GM12865 (cell line): ENCODE data around the gene YPEL2.

Experiments used
- DNase-seq: peaks from one replicate; pipeline ENCODE4 v3.0.0; 2010; ENCODE audit warnings: low read depth
- H3K4me3 ChIP-seq: 2 replicates; pipeline ENCODE4 v1.5.1; 2011; ENCODE audit warnings: mild to moderate bottlenecking, low read depth, low read length, control low read depth
- TF ChIP-seq, protein P1 (sequence below): IDR thresholded peaks from 2 replicates; pipeline ENCODE4 v1.5.1; 2011; ENCODE audit warnings: low read length, control low read depth, low read depth, inconsistent platforms; ENCODE audit not compliant: insufficient read depth; ENCODE audit errors: missing control alignments

The YPEL2 gene

DNA sequence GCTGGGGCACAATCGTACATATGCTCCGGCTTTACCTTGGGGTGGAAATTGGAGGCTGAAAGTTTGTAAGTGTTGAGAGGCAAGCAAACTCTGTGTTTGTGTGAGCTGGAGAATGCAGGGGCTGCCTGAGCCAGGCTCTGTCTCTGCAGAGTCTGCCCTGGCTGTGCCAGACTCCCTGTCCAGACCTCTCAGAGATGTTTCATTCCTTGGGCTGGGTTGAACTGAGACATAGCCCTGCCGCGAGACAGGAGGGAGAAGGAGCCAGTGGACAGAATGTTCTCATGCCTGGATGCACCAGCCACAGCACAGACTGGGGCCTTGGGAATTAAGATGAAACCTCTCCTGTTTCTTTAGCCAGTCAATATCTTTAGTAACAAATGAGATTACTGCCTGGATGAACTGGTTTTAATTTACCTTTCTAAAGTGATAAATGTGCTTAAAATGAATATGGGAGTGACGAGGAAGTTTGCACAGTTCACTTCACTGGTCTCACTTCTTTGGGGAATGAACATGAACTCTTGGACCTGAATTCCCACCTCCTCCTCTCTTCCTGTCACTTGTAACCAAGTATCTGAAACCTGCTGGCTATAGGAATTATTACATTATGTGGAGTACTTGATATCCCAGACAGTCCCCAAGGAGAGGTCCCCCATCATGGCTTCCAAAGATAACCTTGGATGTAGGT is 40.1 kb downstream of the YPEL2 start:
- H3K4me3 ChIP-seq, result 0 out of 2 replicates have a peak overlapping the region, but pooled peaks have one; percentile 16

DNA sequence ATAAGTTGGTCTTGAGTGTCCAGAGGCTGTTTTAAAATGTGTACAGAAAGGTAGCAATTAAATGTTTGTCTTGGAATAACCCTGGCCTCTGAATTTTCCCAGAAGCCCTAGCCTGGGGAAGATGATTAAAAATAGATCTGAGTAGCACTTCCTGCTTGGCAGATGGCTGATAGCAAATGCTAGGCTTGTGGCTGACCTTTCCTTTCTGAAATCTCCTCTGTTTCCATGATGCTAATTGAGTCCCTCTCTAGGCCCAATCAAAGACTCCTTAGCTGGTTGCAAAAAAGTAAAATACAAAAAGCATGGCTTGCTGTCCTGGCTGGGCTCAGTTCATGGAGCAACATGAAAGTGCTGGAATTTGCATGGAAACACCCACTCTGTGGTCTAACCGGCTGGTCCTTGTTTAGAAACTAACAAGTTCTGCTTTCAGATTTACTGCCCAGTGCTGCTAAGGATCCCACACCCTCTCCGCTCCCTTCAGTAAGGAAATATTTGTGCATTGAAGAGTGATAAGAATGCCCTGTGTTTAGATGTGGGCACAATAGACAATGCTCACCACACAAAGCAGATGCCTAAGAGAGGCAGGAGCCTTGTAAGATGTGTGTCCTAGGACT is 40.8 kb downstream of the YPEL2 start:
- peak; percentile 78 for DNase-seq
- TF ChIP-seq, protein P1, sequence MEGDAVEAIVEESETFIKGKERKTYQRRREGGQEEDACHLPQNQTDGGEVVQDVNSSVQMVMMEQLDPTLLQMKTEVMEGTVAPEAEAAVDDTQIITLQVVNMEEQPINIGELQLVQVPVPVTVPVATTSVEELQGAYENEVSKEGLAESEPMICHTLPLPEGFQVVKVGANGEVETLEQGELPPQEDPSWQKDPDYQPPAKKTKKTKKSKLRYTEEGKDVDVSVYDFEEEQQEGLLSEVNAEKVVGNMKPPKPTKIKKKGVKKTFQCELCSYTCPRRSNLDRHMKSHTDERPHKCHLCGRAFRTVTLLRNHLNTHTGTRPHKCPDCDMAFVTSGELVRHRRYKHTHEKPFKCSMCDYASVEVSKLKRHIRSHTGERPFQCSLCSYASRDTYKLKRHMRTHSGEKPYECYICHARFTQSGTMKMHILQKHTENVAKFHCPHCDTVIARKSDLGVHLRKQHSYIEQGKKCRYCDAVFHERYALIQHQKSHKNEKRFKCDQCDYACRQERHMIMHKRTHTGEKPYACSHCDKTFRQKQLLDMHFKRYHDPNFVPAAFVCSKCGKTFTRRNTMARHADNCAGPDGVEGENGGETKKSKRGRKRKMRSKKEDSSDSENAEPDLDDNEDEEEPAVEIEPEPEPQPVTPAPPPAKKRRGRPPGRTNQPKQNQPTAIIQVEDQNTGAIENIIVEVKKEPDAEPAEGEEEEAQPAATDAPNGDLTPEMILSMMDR, result no peak

More for the DNA sequence above, 40.1 kb downstream of the YPEL2 start:
- TF ChIP-seq, protein P1, result no peak
- DNase-seq, result no peak

GRCh38 chr17:59373882-59374495 is 42.5 kb downstream of the YPEL2 start:
- no peak overlapping the region for H3K4me3 ChIP-seq
- no peak for DNase-seq
- TF ChIP-seq, protein P1, result no peak

More for the DNA sequence above, 40.8 kb downstream of the YPEL2 start:
- 0 out of 2 replicates have a peak overlapping the region, but pooled peaks have one; percentile 16 for H3K4me3 ChIP-seq

DNA sequence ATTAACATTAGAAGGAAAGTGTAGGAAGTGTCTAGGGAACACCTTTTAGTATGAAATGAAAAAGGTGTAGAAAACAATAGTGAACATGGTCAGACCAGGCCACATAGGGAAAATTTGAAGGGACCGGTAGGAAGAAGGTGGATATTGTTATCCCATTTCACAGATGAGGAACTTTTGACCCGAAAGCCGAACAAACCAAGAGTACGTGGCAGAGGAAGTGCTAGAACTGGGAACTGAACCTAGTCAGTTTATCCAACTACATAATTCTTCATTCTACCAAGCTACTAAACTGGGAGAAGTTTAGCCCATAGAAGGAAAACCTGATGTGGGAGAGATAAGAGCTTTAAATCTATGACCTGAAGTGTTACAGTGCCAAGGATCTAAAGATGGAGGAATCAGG is 43.2 kb downstream of the YPEL2 start:
- no peak for DNase-seq
- H3K4me3 ChIP-seq, result no peak overlapping the region
- TF ChIP-seq, protein P1, result no peak

GRCh38 chr17:59375857-59376256 is 44.4 kb downstream of the YPEL2 start:
- no peak overlapping the region for H3K4me3 ChIP-seq
- TF ChIP-seq, protein P1, result no peak
- peak; percentile 64 for DNase-seq

DNA sequence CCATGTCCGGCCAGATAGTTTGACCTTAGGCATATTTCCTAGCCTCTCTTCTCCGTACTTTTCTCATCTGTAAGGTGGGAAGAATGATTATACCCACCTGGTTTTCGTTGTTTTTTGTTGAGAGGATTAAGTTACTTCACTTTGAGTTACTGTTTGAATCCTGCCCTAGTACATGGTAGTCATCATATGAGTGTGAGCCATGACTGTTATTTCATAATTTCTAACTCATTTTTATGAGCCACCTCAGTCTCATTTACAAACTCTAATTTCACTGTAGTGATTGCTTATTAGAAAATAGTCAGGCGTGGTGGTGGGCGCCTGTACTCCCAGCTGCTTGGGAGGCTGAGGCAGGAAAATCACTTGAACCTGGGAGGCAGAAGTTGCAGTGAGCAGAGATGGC is 45.1 kb downstream of the YPEL2 start:
- no peak for DNase-seq
- TF ChIP-seq, protein P1, result no peak
- no peak overlapping the region for H3K4me3 ChIP-seq
